ENCODE data around the gene CLCNKB. TPM values are rescaled to one million over a fixed set of nuclear protein-coding genes. Genes with fewer than 3 reads are reported as not detected.
A peak's percentile ranks its signal among the peaks of the same experiment; 100 is the strongest.
"Not testable (repeated sequence)": the region's sequence is repeated elsewhere in the genome, so short reads cannot be mapped to it uniquely, and the experiment has no call there.

CLCNKB gene
- total RNA-seq, 1 donor from 2014 or later, result not detected

- DNase-seq, result no peak
Measured at GRCh38 chr1:16061266-16061665, 17.7 kb downstream of the CLCNKB start.

GRCh38 chr1:16061989-16062686 lies 18.6 kb downstream of the CLCNKB start:
- not testable (repeated sequence) for H3K9me3 Mint-ChIP-seq (ENCODE audit: unreplicated experiment); DNase-seq; H3K36me3 Mint-ChIP-seq (ENCODE audit: unreplicated experiment); H3K4me3 Mint-ChIP-seq (ENCODE audit: unreplicated experiment)
- H3K27me3 Mint-ChIP-seq (ENCODE audit: unreplicated experiment), result peaks cover 16% of the 10 kb centered on the region
- H3K27ac Mint-ChIP-seq (ENCODE audit: unreplicated experiment), result peak overlapping the region; percentile 13
- peaks cover 18% of the 10 kb centered on the region for H3K4me1 Mint-ChIP-seq (ENCODE audit: low read depth, unreplicated experiment)

More at GRCh38 chr1:16061266-16061665, 17.7 kb downstream of the CLCNKB start:
- TF ChIP-seq, protein P1, sequence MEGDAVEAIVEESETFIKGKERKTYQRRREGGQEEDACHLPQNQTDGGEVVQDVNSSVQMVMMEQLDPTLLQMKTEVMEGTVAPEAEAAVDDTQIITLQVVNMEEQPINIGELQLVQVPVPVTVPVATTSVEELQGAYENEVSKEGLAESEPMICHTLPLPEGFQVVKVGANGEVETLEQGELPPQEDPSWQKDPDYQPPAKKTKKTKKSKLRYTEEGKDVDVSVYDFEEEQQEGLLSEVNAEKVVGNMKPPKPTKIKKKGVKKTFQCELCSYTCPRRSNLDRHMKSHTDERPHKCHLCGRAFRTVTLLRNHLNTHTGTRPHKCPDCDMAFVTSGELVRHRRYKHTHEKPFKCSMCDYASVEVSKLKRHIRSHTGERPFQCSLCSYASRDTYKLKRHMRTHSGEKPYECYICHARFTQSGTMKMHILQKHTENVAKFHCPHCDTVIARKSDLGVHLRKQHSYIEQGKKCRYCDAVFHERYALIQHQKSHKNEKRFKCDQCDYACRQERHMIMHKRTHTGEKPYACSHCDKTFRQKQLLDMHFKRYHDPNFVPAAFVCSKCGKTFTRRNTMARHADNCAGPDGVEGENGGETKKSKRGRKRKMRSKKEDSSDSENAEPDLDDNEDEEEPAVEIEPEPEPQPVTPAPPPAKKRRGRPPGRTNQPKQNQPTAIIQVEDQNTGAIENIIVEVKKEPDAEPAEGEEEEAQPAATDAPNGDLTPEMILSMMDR (IDR thresholded peaks at IDR 0.05; ENCODE audit: partially characterized antibody, unreplicated experiment), result no peak
- peaks cover 7% of the 10 kb centered on the region for H3K9me3 Mint-ChIP-seq (ENCODE audit: unreplicated experiment)
- H3K27me3 Mint-ChIP-seq (ENCODE audit: unreplicated experiment), result peaks cover 16% of the 10 kb centered on the region
- no peak overlapping the region for H3K27ac Mint-ChIP-seq (ENCODE audit: unreplicated experiment)
- no peaks in the 10 kb centered on the region for H3K36me3 Mint-ChIP-seq (ENCODE audit: unreplicated experiment)
- H3K4me1 Mint-ChIP-seq (ENCODE audit: low read depth, unreplicated experiment), result peaks cover 18% of the 10 kb centered on the region
- no peak overlapping the region for H3K4me3 Mint-ChIP-seq (ENCODE audit: unreplicated experiment)

GRCh38 chr1:16062687-16063075 lies 19.1 kb downstream of the CLCNKB start:
- DNase-seq; H3K9me3 Mint-ChIP-seq (ENCODE audit: unreplicated experiment); H3K36me3 Mint-ChIP-seq (ENCODE audit: unreplicated experiment); H3K4me3 Mint-ChIP-seq (ENCODE audit: unreplicated experiment): not testable (repeated sequence)
- H3K4me1 Mint-ChIP-seq (ENCODE audit: low read depth, unreplicated experiment), result peaks cover 23% of the 10 kb centered on the region
- H3K27ac Mint-ChIP-seq (ENCODE audit: unreplicated experiment), result peak overlapping the region; percentile 13
- peaks cover 21% of the 10 kb centered on the region for H3K27me3 Mint-ChIP-seq (ENCODE audit: unreplicated experiment)

DNA sequence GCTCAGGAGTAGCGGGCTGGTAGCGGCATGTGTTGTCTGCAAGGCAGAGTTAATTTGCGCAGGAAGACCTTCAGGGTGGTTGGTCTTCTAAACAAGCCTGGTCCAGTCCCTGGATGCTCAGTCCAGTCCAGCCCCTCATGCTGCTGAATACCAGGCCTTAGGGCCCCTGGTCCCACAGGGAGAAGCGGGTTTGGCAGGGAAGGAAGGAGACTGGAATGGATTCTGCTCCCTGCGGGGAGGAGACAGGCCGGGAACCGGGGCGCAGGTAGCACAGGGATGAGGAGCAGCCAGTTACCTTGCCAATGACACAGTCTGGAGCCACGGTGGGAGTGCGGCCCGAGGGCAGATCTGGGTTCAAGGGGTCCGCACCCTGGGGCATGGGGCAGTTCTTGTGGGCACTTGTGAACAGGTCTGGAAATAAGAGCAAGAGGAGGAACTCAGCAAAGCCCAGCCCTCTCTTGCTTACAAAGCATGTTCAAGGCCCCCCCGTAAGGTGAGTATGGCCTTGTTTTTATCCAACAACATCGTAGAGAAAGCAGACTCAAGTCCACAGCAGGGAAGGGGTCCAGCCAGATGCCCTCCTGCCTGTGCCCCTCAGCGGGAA lies 19.7 kb downstream of the CLCNKB start:
- H3K4me1 Mint-ChIP-seq (ENCODE audit: low read depth, unreplicated experiment), result peaks cover 27% of the 10 kb centered on the region
- TF ChIP-seq, protein P1 (IDR thresholded peaks at IDR 0.05; ENCODE audit: partially characterized antibody, unreplicated experiment), result no peak
- no peaks in the 10 kb centered on the region for H3K36me3 Mint-ChIP-seq (ENCODE audit: unreplicated experiment)
- H3K27me3 Mint-ChIP-seq (ENCODE audit: unreplicated experiment), result peaks cover 22% of the 10 kb centered on the region
- no peak overlapping the region for H3K4me3 Mint-ChIP-seq (ENCODE audit: unreplicated experiment)
- H3K9me3 Mint-ChIP-seq (ENCODE audit: unreplicated experiment), result peaks cover 7% of the 10 kb centered on the region
- peak overlapping the region; percentile 45 for H3K27ac Mint-ChIP-seq (ENCODE audit: unreplicated experiment)
- no peak for DNase-seq

DNA sequence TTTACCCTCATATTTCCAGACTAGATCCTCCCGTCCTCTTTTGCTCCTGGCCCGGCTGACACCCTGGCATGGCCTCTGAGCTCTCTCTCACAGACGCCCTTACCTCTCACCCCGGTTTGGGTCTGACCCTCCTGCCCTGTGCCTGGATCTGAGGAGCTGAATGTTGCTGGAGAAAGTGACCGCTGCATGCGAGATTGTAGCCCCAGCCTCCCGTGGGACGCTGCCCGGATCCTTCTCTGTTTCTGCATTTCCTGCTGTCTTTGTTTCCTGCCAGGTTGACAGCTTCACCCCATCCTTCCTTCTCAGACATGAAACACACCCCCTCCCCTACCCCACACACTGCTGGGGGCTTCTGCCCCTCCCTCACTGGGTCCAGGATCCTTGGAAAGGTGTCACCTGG lies 20.3 kb downstream of the CLCNKB start:
- TF ChIP-seq, protein P1 (IDR thresholded peaks at IDR 0.05; ENCODE audit: partially characterized antibody, unreplicated experiment), result no peak
- H3K4me3 Mint-ChIP-seq (ENCODE audit: unreplicated experiment), result peak overlapping the region; percentile 15
- peaks cover 22% of the 10 kb centered on the region for H3K27me3 Mint-ChIP-seq (ENCODE audit: unreplicated experiment)
- H3K9me3 Mint-ChIP-seq (ENCODE audit: unreplicated experiment), result peaks cover 7% of the 10 kb centered on the region
- no peaks in the 10 kb centered on the region for H3K36me3 Mint-ChIP-seq (ENCODE audit: unreplicated experiment)
- peak overlapping the region; percentile 45 for H3K27ac Mint-ChIP-seq (ENCODE audit: unreplicated experiment)
- peaks cover 27% of the 10 kb centered on the region for H3K4me1 Mint-ChIP-seq (ENCODE audit: low read depth, unreplicated experiment)
- DNase-seq, result peak; percentile 57
